Osteocyte (in vitro differentiated cells): ENCODE results near the gene MTERF4. TPM values are rescaled to one million over a fixed set of nuclear protein-coding genes. Genes with fewer than 3 reads are reported as not detected.

Experiments
- DNase-seq: peaks from one replicate; pipeline ENCODE4 v3.0.0; 2021; ENCODE audit warnings: mixed read lengths; ENCODE audit not compliant: unreplicated experiment; ENCODE audit errors: extremely low spot score
- H3K27ac Mint-ChIP-seq: one replicate; pipeline ENCODE4 v1.8.0; 2021; ENCODE audit warnings: mild to moderate bottlenecking, mixed read lengths; ENCODE audit not compliant: unreplicated experiment
- H3K27me3 Mint-ChIP-seq: one replicate; pipeline ENCODE4 v1.8.0; 2021; ENCODE audit warnings: mixed read lengths; ENCODE audit not compliant: unreplicated experiment
- H3K36me3 Mint-ChIP-seq: one replicate; pipeline ENCODE4 v1.8.0; 2021; ENCODE audit warnings: mixed read lengths; ENCODE audit not compliant: unreplicated experiment
- H3K4me1 Mint-ChIP-seq: one replicate; pipeline ENCODE4 v1.8.0; 2021; ENCODE audit warnings: mixed read lengths; ENCODE audit not compliant: unreplicated experiment
- H3K4me3 Mint-ChIP-seq: one replicate; pipeline ENCODE4 v1.8.0; 2021; ENCODE audit warnings: mild to moderate bottlenecking, moderate library complexity, mixed read lengths; ENCODE audit not compliant: unreplicated experiment
- H3K9me3 Mint-ChIP-seq: one replicate; pipeline ENCODE4 v1.8.0; 2021; ENCODE audit warnings: mixed read lengths; ENCODE audit not compliant: unreplicated experiment
- total RNA-seq: library from RNA; stranded (reverse); gene quantifications from 2 replicates; pipeline ENCODE4 v1.2.1, GENCODE V29; 2021
- TF ChIP-seq, protein P1 (sequence below): fragments of 200-600 bp; sonication (generic); IDR thresholded peaks from 2 replicates; pipeline ENCODE4 v1.5.0; 2021; ENCODE audit warnings: antibody characterized with exemption, mild to moderate bottlenecking, moderate library complexity

MTERF4 gene
- total RNA-seq, 1 donor from 2014 or later = 36.8 TPM

DNA sequence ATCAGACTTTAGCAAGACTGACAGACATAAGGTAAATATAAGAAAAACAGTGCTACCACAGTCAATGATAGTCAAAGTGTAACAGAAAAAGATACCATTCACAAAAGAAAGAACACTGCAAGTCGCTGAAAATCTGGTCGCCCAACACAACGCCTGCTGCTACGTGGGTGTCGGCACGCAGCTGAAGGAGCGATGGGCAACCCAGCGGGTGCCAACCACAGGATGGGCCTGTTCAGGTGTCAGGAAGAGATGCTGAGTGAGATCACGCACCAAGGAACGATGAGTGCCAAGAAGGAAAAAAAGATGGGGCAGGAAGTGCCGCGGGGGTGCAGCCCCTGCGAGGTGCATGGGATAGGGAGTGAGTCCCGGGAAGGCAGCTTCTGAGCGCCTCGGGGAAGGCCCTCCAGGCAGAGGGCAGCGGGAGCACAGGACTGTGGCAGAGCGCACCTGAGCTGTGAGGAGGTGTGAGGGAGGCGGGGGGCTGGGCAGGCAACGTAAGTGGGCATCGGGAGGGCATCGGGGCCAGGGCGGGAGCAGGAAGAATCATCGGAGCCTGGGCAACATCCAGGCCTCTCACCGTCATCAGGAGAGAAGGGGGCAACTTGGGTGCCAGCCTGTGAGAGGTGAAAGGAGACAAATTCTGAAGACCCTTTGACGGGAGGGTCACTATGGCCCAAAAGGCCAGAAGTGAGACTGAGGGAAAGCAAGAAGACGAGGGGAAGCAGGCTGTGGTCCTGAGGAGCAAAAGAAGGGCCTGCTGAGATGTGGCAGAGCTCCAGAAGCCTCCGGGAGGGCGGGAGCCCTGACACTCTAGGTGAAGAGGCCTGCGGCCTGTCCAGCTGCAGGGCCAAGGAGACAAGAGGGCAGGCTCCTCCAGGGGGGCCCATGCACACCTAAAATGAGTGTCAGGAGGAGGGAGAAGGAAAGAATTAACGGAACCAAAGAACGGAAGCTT is 14.8 kb upstream of the MTERF4 start:
- H3K36me3 Mint-ChIP-seq = peaks cover 18% of the 10 kb centered on the region
- H3K4me3 Mint-ChIP-seq = no peak overlapping the region
- TF ChIP-seq, protein P1, sequence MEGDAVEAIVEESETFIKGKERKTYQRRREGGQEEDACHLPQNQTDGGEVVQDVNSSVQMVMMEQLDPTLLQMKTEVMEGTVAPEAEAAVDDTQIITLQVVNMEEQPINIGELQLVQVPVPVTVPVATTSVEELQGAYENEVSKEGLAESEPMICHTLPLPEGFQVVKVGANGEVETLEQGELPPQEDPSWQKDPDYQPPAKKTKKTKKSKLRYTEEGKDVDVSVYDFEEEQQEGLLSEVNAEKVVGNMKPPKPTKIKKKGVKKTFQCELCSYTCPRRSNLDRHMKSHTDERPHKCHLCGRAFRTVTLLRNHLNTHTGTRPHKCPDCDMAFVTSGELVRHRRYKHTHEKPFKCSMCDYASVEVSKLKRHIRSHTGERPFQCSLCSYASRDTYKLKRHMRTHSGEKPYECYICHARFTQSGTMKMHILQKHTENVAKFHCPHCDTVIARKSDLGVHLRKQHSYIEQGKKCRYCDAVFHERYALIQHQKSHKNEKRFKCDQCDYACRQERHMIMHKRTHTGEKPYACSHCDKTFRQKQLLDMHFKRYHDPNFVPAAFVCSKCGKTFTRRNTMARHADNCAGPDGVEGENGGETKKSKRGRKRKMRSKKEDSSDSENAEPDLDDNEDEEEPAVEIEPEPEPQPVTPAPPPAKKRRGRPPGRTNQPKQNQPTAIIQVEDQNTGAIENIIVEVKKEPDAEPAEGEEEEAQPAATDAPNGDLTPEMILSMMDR = no peak
- peaks cover 8% of the 10 kb centered on the region for H3K9me3 Mint-ChIP-seq
- H3K27ac Mint-ChIP-seq = no peak overlapping the region
- no peak for DNase-seq
- H3K27me3 Mint-ChIP-seq = no peaks in the 10 kb centered on the region
- H3K4me1 Mint-ChIP-seq = no peaks in the 10 kb centered on the region

DNA sequence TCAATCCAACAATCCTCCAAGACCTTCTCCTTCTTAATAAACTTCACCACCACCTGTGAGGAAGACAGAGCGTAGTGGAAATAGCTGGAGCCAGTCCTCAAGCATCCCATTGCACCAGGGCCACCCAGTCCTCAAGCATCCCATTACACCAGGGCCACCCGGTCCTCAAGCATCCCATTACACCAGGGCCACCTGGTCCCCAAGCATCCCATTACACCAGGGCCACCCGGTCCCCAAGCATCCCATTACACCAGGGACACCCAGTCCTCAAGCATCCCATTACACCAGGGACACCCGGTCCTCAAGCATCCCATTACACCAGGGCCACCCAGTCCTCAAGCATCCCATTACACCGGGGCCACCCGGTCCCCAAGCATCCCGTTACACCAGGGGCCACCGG is 13.3 kb upstream of the MTERF4 start:
- no peak overlapping the region for H3K27ac Mint-ChIP-seq
- H3K4me3 Mint-ChIP-seq = no peak overlapping the region
- H3K36me3 Mint-ChIP-seq = peaks cover 5% of the 10 kb centered on the region
- no peaks in the 10 kb centered on the region for H3K4me1 Mint-ChIP-seq
- no peak for DNase-seq
- TF ChIP-seq, protein P1 = no peak
- H3K27me3 Mint-ChIP-seq = no peaks in the 10 kb centered on the region
- H3K9me3 Mint-ChIP-seq = no peaks in the 10 kb centered on the region

DNA sequence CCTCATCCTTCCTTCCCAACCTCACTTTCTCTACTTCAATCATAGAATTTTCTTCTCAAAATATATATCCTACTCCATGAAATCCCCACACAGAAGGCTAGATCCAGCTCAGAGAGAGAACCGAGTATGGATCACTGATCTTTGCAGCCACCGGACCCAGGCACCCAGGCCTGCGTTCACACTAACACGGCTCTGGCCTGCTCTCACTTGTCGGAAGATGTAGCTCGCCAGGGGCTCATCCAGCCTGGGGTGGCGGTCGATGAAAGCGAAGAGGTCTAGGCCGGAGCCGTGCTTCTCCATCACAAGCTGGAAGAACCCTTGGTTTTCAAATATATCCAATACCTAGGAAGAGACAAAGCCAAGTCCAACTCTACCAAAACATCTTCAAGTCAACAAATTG is 12.7 kb upstream of the MTERF4 start:
- TF ChIP-seq, protein P1 = no peak
- no peak for DNase-seq
- H3K4me1 Mint-ChIP-seq = no peaks in the 10 kb centered on the region

DNA sequence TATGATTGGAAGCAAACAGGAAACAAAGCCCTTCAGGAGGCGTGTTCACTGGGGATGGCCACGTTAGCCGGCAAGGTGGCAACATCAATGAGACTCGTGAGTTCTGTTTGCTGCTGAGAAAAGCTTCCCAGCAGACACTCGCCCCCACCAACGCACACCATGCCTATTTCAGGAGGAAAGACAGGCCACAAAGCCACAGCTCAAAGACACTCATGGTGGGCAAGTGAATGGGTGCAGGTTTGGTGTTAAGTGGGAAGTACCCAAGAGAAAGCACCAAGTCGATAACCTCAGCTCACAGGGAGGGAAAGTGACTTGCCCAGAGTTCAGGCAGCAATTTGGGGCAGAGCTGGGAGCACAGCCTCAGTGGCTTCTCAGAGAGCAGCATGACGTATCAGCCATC is 10.5 kb upstream of the MTERF4 start:
- Mint-ChIP-seq H3K27me3 (no peaks in the 10 kb centered on the region), H3K4me1 (no peaks in the 10 kb centered on the region), H3K36me3 (peaks cover 4% of the 10 kb centered on the region), H3K27ac (no peak overlapping the region), H3K9me3 (no peaks in the 10 kb centered on the region), H3K4me3 (no peak overlapping the region)
- TF ChIP-seq, protein P1 = no peak
- no peak for DNase-seq

More for the DNA sequence above, 12.7 kb upstream of the MTERF4 start:
- H3K27ac Mint-ChIP-seq = no peak overlapping the region
- no peak overlapping the region for H3K4me3 Mint-ChIP-seq
- H3K9me3 Mint-ChIP-seq = no peaks in the 10 kb centered on the region
- H3K27me3 Mint-ChIP-seq = no peaks in the 10 kb centered on the region
- peaks cover 4% of the 10 kb centered on the region for H3K36me3 Mint-ChIP-seq

DNA sequence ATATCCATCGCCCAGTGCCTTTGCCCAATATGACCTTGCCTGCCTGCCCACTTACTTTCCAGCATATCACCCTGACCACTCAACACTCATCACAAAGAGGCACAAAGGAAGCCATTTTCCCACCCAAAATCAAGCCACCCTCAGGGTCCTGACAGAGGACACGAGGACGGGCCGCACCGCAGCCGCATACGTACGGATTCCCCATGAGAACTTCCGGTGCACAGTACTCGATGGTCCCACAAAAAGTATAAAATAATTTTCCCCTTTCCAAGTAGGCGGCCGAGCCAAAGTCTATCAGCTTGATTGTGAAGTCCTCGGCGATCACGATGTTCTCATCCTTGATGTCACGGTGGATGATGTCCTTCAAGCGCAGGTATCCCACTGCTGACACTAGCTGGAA is 10.0 kb upstream of the MTERF4 start:
- no peak overlapping the region for H3K4me3 Mint-ChIP-seq
- TF ChIP-seq, protein P1 = no peak

More for the DNA sequence above, 10.0 kb upstream of the MTERF4 start:
- Mint-ChIP-seq H3K36me3 (peaks cover 4% of the 10 kb centered on the region), H3K27me3 (no peaks in the 10 kb centered on the region), H3K27ac (no peak overlapping the region), H3K9me3 (no peaks in the 10 kb centered on the region), H3K4me1 (no peaks in the 10 kb centered on the region)
- DNase-seq = no peak
